ENCODE data around the gene TEX50. TPM values are rescaled to one million over a fixed set of nuclear protein-coding genes. Genes with fewer than 3 reads are reported as not detected.
"Not testable (repeated sequence)": the region's sequence is repeated elsewhere in the genome, so short reads cannot be mapped to it uniquely, and the experiment has no call there.

TEX50 gene
- total RNA-seq, 1 experiment from 2014 or later: not detected

GRCh38 chr1:173669491-173669941, 34.4 kb downstream of the TEX50 start, which contains the start of gene ANKRD45:
TSS of gene ANKRD45 (minus strand) at chr1:173669851. CDS start at chr1:173659418, 10,433 bp downstream.
- no peaks in the 10 kb centered on the region for H3K79me2 ChIP-seq (ENCODE audit: insufficient read depth, low read length)
- H3K27ac ChIP-seq (ENCODE audit: low read depth, low read length): no peak within 1 kb of the TSS
- H3K4me2 ChIP-seq (ENCODE audit: low read length): no peak within 1 kb of the TSS
- H3K27me3 ChIP-seq (ENCODE audit: insufficient read depth, low read length): no peaks in the 10 kb centered on the region
- H4K20me1 ChIP-seq (ENCODE audit: insufficient read depth): no peaks in the 10 kb centered on the region
- RAD21 ChIA-PET (ENCODE audit: low non-redundant PET in 1 of 2, low total read pairs in 2 of 2, uncharacterized antibody in 2 of 2, unreplicated experiment in 2 of 2): no interaction called here
- TF ChIP-seq EGR1 (IDR thresholded peaks at IDR 0.05; ENCODE audit: low read depth) (no peak), ZFX (IDR thresholded peaks at IDR 0.05) (no peak), CEBPB (IDR thresholded peaks at IDR 0.05; ENCODE audit: low read depth) (no peak), JUND (IDR thresholded peaks at IDR 0.05) (no peak), SRF (IDR thresholded peaks at IDR 0.05; ENCODE audit: low read depth) (no peak), MAX (IDR thresholded peaks at IDR 0.05) (no peak), POLR2AphosphoS5 (IDR thresholded peaks at IDR 0.05; ENCODE audit: low read depth, low read length) (no peak), ATF3 (IDR thresholded peaks at IDR 0.05) (no peak), ELF1 (IDR thresholded peaks at IDR 0.05; ENCODE audit: borderline replicate concordance, low read depth) (no peak), REST (IDR thresholded peaks at IDR 0.05; ENCODE audit: low read depth) (no peak), ZBTB33 (IDR thresholded peaks at IDR 0.05; ENCODE audit: extremely low read depth, insufficient replicate concordance, low read length) (no peak), POLR2A (IDR thresholded peaks at IDR 0.05; ENCODE audit: borderline replicate concordance, extremely low read depth, insufficient read depth, insufficient read length) (no peak)
- ATAC-seq (no peak), DNase-seq (ENCODE audit: low read depth, low spot score) (no peak)
- POLR2A ChIA-PET: no interaction called here
- BruUV-seq (replicated peaks): no TSS peak
- no peaks in the 10 kb centered on the region for H3K9me3 ChIP-seq (ENCODE audit: control insufficient read depth in 1 of 2, insufficient read depth in 1 of 2, low read depth in 1 of 2, low read length in 2 of 2)
- no peak within 1 kb of the TSS for H3K9ac ChIP-seq (ENCODE audit: low read length)
- CTCF ChIA-PET: no interaction called here
- H2AFZ ChIP-seq (ENCODE audit: low read depth, low read length, poor library complexity, severe bottlenecking): no peak within 1 kb of the TSS
- intact Hi-C loops (cut with micrococcal nuclease): no loop called here
- H3K4me3 ChIP-seq (replicated peaks in 1 of 2; ENCODE audit: low read depth in 1 of 2, low read length in 2 of 2): no peak within 1 kb of the TSS
- H3K4me1 ChIP-seq (ENCODE audit: control insufficient read depth in 1 of 2, insufficient read depth in 2 of 2, low read length in 2 of 2): peaks cover 0 to 4% of the 10 kb centered on the region in 2 experiments; a peak in 1 of 4 replicates
- H3K9me2 ChIP-seq (ENCODE audit: insufficient read depth): no peaks in the 10 kb centered on the region
- no peaks in the 10 kb centered on the region for H3K36me3 ChIP-seq (ENCODE audit: control insufficient read depth in 1 of 2, insufficient read depth in 2 of 2, low read length in 2 of 2)

DNA sequence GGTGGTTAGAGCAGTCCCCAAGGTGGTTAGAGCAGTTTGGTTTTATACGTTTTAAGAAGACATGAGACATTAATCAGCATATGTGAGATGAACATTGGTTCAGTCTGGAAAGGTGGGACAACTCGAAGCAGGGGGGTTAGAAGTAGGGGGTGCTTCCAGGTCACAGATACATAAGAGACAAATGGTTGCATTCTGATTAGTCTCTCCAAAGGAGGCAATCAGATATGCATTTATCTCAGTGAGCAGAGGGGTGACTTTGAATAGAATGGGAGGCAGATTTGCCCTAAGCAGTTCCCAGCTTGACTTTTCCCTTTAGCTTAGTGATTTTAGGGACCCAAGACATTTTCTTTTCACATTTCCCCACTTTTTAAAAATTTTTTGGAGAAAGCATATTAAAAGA, 39.4 kb downstream of the TEX50 start:
- CTCF ChIA-PET; H3K4me3 ChIP-seq (replicated peaks in 1 of 2; ENCODE audit: low read depth in 1 of 2, low read length in 2 of 2); H3K36me3 ChIP-seq (ENCODE audit: control insufficient read depth in 1 of 2, insufficient read depth in 2 of 2, low read length in 2 of 2); RAD21 ChIA-PET (ENCODE audit: low non-redundant PET in 1 of 2, low total read pairs in 2 of 2, uncharacterized antibody in 2 of 2, unreplicated experiment in 2 of 2); POLR2A ChIA-PET; H3K4me2 ChIP-seq (ENCODE audit: low read length); H3K9ac ChIP-seq (ENCODE audit: low read length); H4K20me1 ChIP-seq (ENCODE audit: insufficient read depth); H3K4me1 ChIP-seq (ENCODE audit: control insufficient read depth in 1 of 2, insufficient read depth in 2 of 2, low read length in 2 of 2); H2AFZ ChIP-seq (ENCODE audit: low read depth, low read length, poor library complexity, severe bottlenecking); DNase-seq (ENCODE audit: low read depth, low spot score); H3K27me3 ChIP-seq (ENCODE audit: insufficient read depth, low read length); H3K27ac ChIP-seq (ENCODE audit: low read depth, low read length); intact Hi-C loops (cut with micrococcal nuclease); BruUV-seq (replicated peaks); ATAC-seq; H3K9me2 ChIP-seq (ENCODE audit: insufficient read depth); H3K79me2 ChIP-seq (ENCODE audit: insufficient read depth, low read length); H3K9me3 ChIP-seq (ENCODE audit: control insufficient read depth in 1 of 2, insufficient read depth in 1 of 2, low read depth in 1 of 2, low read length in 2 of 2): not testable (repeated sequence)
